Fibroblast of villous mesenchyme (primary cell): ENCODE results near the gene DPYSL4. TPM values are rescaled to one million over a fixed set of nuclear protein-coding genes. Genes with fewer than 3 reads are reported as not detected.

Experiments
- DNase-seq: peaks from one replicate; pipeline ENCODE4 v3.0.0-alpha.2; 2010; ENCODE audit warnings: low read depth
- H3K4me3 ChIP-seq: 2 replicates; pipeline ENCODE4 v1.5.1; 2011; ENCODE audit warnings: low read depth, mild to moderate bottlenecking, low read length
- CTCF ChIP-seq: IDR thresholded peaks from 2 replicates; pipeline ENCODE4 v1.5.1; 2012; ENCODE audit warnings: low read depth, mild to moderate bottlenecking, low read length; ENCODE audit not compliant: insufficient read depth
- total RNA-seq: library from RNA; depleted of rRNA; stranded (reverse); fragments of >200 nt; gene quantifications from 2 replicates; pipeline ENCODE4 v1.2.3, GENCODE V29; 2012

DPYSL4 gene
- total RNA-seq, 1 donor = 0.86 TPM

GRCh38 chr10:132232981-132233380, 46.2 kb downstream of the DPYSL4 start:
- no peak overlapping the region for H3K4me3 ChIP-seq
- TF ChIP-seq CTCF = no peak
- DNase-seq = no peak

- no peak overlapping the region for H3K4me3 ChIP-seq
- no peak for DNase-seq
- no peak for TF ChIP-seq CTCF
Observed at GRCh38 chr10:132233501-132234085, 46.8 kb downstream of the DPYSL4 start.

- H3K4me3 ChIP-seq = no peak overlapping the region
- no peak for TF ChIP-seq CTCF
- no peak for DNase-seq
Observed at GRCh38 chr10:132234860-132235259, 48.1 kb downstream of the DPYSL4 start.

GRCh38 chr10:132236161-132236560, 49.4 kb downstream of the DPYSL4 start:
- H3K4me3 ChIP-seq = no peak overlapping the region
- no peak for TF ChIP-seq CTCF
- no peak for DNase-seq

- no peak for TF ChIP-seq CTCF
- no peak overlapping the region for H3K4me3 ChIP-seq
- no peak for DNase-seq
Observed at GRCh38 chr10:132236881-132237280, 50.1 kb downstream of the DPYSL4 start.

- no peak overlapping the region for H3K4me3 ChIP-seq
- no peak for DNase-seq
- TF ChIP-seq CTCF = no peak
Observed at GRCh38 chr10:132237396-132237795, 50.6 kb downstream of the DPYSL4 start.

GRCh38 chr10:132237871-132238270, 51.1 kb downstream of the DPYSL4 start:
- H3K4me3 ChIP-seq = no peak overlapping the region
- no peak for TF ChIP-seq CTCF
- no peak for DNase-seq
